ENCODE data around the gene ZNF780A. TPM values are rescaled to one million over a fixed set of nuclear protein-coding genes. Genes with fewer than 3 reads are reported as not detected.

The ZNF780A gene
- total and polyA plus RNA-seq, 2 of the 8 experiments (the other 6 are each of a cell fraction or from before 2014, with no cell fraction given) = 3.5 to 12.0 TPM

DNA sequence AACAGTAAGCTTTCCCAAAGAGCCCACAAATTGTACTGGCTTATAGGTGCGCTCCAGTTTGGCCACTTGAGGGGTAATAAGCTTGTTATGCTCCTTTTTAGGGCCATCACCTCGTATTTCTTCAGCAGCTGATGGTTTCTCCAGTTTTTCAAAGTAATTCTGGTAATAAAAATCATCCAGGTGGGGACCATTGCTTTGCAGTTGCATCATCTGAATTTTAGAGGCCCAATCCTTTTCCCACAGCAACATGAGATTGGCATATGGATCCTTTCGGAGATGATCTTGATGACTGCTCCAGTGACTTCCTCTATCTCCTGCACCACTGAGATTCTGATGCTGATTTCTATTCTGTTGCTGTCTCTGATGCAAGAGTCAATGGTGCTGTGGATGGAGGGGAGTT, 66.8 kb downstream of the ZNF780A start:
- H2AFZ ChIP-seq (ENCODE audit: low read length) = no peak overlapping the region
- H4K5ac ChIP-seq (ENCODE audit: insufficient read length, low read depth, low read length) = no peak overlapping the region
- H3K56ac ChIP-seq (replicated peaks; ENCODE audit: insufficient read length, low read depth, low read length) = no peak overlapping the region
- peaks cover 49 to 54% of the 10 kb centered on the region in 2 experiments for H3K9me3 ChIP-seq (ENCODE audit: insufficient read depth in 2 of 2, low read depth in 1 of 2, low read length in 1 of 2)
- no peak overlapping the region for H4K8ac ChIP-seq (ENCODE audit: extremely low read depth, insufficient read depth, low read length)
- no peak overlapping the region for H2BK12ac ChIP-seq (ENCODE audit: low read depth, low read length)
- H3K4me1 ChIP-seq (replicated peaks in 1 of 4; ENCODE audit: control insufficient read depth in 3 of 4, insufficient read depth in 4 of 4, low read length in 3 of 4) = no peaks in the 10 kb centered on the region
- no peaks in the 10 kb centered on the region; a peak in 1 of 8 replicates for H3K36me3 ChIP-seq (ENCODE audit: control insufficient read depth in 2 of 4, insufficient read depth in 4 of 4, low read length in 3 of 4)
- H2BK15ac ChIP-seq (ENCODE audit: low read length) = no peak overlapping the region
- no peak overlapping the region for H2BK120ac ChIP-seq (replicated peaks; ENCODE audit: low read depth, low read length)
- H4K20me1 ChIP-seq (replicated peaks in 1 of 2; ENCODE audit: control insufficient read depth in 1 of 2, insufficient read depth in 2 of 2, low read length in 2 of 2) = no peaks in the 10 kb centered on the region
- H3K18ac ChIP-seq (ENCODE audit: extremely low read depth, low read length) = no peak overlapping the region
- H3K9ac ChIP-seq (replicated peaks in 1 of 4; ENCODE audit: extremely low read depth in 1 of 4, low read depth in 3 of 4, low read length in 3 of 4) = no peak overlapping the region
- FAIRE-seq (no peak), DNase-seq (ENCODE audit: low read depth in 1 of 2, low spot score in 2 of 2) (no peak)
- H3K4me3 ChIP-seq (ENCODE audit: extremely low read depth in 1 of 4, insufficient read depth in 2 of 4, low read depth in 3 of 4, low read length in 4 of 4) = no peak overlapping the region
- H3K27me3 ChIP-seq (replicated peaks in 1 of 4; ENCODE audit: control insufficient read depth in 3 of 4, extremely low read depth in 1 of 4, insufficient read depth in 3 of 4, low read length in 3 of 4) = peaks cover 0 to 1% (median 0%) of the 10 kb centered on the region in 4 experiments; a peak in 1 of 7 replicates
- no peak overlapping the region for H3K4me2 ChIP-seq (ENCODE audit: insufficient read depth in 1 of 2, low read depth in 2 of 2, low read length in 2 of 2)
- 92% methylated on average over 3 of the region's 3 CpGs; no CpG with 5 or more reads in 1 of the 2 experiments for WGBS, 2 experiments (ENCODE audit: extremely low coverage in 1 of 2, insufficient coverage in 1 of 2, insufficient read length in 1 of 2, insufficient replicate concordance in 2 of 2, low coverage in 1 of 2, low lambda C conversion rate in 2 of 2, missing lambda C conversion rate in 1 of 2)
- H2BK5ac ChIP-seq (ENCODE audit: low read depth, low read length) = no peak overlapping the region
- no peak overlapping the region for H3K27ac ChIP-seq (ENCODE audit: low read depth, low read length)
- no peaks in the 10 kb centered on the region for H3K79me2 ChIP-seq (ENCODE audit: control insufficient read depth in 1 of 2, insufficient read depth in 2 of 2, low read length in 2 of 2)
- no peaks in the 10 kb centered on the region for H3K23me2 ChIP-seq (ENCODE audit: low read depth, low read length)
- POLR2A ChIA-PET (ENCODE audit: partially characterized antibody) = no interaction called here
- CTCF ChIA-PET (ENCODE audit: partially characterized antibody) = no interaction called here
- no peaks in the 10 kb centered on the region for H3K79me1 ChIP-seq (ENCODE audit: low read depth, low read length)
- H3K23ac ChIP-seq (ENCODE audit: insufficient read length) = no peak overlapping the region
- no peak overlapping the region for H4K91ac ChIP-seq (replicated peaks; ENCODE audit: insufficient read length, low read length)
- H2AK5ac ChIP-seq (ENCODE audit: low read depth, low read length) = no peak overlapping the region
- no peak overlapping the region for H3K4ac ChIP-seq (replicated peaks; ENCODE audit: insufficient read length, low read depth, low read length)
- no peak overlapping the region for H3K14ac ChIP-seq (ENCODE audit: insufficient read length)
- no peak overlapping the region for H2BK20ac ChIP-seq (ENCODE audit: low read length)
- no peak for TF ChIP-seq JUN (IDR thresholded peaks at IDR 0.05; ENCODE audit: low read depth, low read length)

Data from H1 (cell line).